Panc1 (cell line): ENCODE measurements around the gene DCC. TPM values are rescaled to one million over a fixed set of nuclear protein-coding genes. Genes with fewer than 3 reads are reported as not detected.

ENCODE experiments used
- ATAC-seq: fragments of 200-7000 bp; cut with Tn5 transposase; 2 replicates; pipeline ENCODE4 v1.9.1; 2020; ENCODE audit warnings: mild to moderate bottlenecking, moderate library complexity
- BruUV-seq: library from RNA; stranded (reverse); fragments of 400-500 nt; replicated peaks from 2 replicates; lab custom pipeline; 2021; lab: Mats Ljungman, UMichigan
- CTCF ChIA-PET: fragments of 300-600 bp; sonication (Branson Sonifier 250); formaldehyde crosslinking; loops from one replicate; lab custom pipeline; 2022; ENCODE audit warnings: antibody characterized with exemption; lab: Charles Lee
- POLR2A ChIA-PET: fragments of 300-600 bp; sonication (Branson Sonifier 250); formaldehyde crosslinking; loops from one replicate; lab custom pipeline; 2022; ENCODE audit warnings: antibody characterized with exemption; lab: Charles Lee
- DNase-seq: peaks from one replicate; pipeline ENCODE4 v3.0.0-alpha.2; 2010; ENCODE audit warnings: low read depth, low spot score
- H3K27ac ChIP-seq: 2 replicates; pipeline ENCODE4 v1.5.1; 2011; ENCODE audit warnings: mild to moderate bottlenecking, low read length, inconsistent platforms
- H3K27me3 ChIP-seq: fragments of 200-500 bp; sonication (Bioruptor generic); 2 replicates; pipeline ENCODE4 v1.6.0; 2014; ENCODE audit warnings: low read length, inconsistent platforms; ENCODE audit not compliant: control insufficient read depth, insufficient read depth
- H3K36me3 ChIP-seq: fragments of 200-500 bp; sonication (Bioruptor generic); 2 replicates; pipeline ENCODE4 v1.5.1; 2014; ENCODE audit warnings: inconsistent platforms, mild to moderate bottlenecking, low read length, moderate library complexity; ENCODE audit not compliant: control insufficient read depth, insufficient read depth
- H3K4me1 ChIP-seq: 2 replicates; pipeline ENCODE4 v1.5.1; 2011; ENCODE audit warnings: inconsistent platforms, mild to moderate bottlenecking, low read length, moderate library complexity; ENCODE audit not compliant: control insufficient read depth, insufficient read depth
- H3K4me3 ChIP-seq, 2 experiments: 2 replicates each; pipeline ENCODE4 v1.5.1; 2011 to 2012; ENCODE audit warnings: low read depth in 2 of 2, low read length in 2 of 2, mild to moderate bottlenecking in 2 of 2, inconsistent platforms in 1 of 2, moderate library complexity in 1 of 2
- H3K9me3 ChIP-seq: fragments of 200-500 bp; sonication (Bioruptor generic); 2 replicates; pipeline ENCODE4 v1.5.1; 2014; ENCODE audit warnings: low read depth, mild to moderate bottlenecking, inconsistent platforms, low read length, moderate library complexity; ENCODE audit not compliant: control insufficient read depth, insufficient read depth
- POLR2AphosphoS5 ChIP-seq: IDR thresholded peaks from 2 replicates; pipeline ENCODE4 v1.6.1; 2012; ENCODE audit warnings: mild to moderate bottlenecking, low read depth, low read length, moderate library complexity
- SIN3A ChIP-seq: IDR thresholded peaks from 2 replicates; pipeline ENCODE4 v1.6.1; 2012; ENCODE audit warnings: low read depth, mild to moderate bottlenecking, low read length, moderate library complexity, borderline replicate concordance; ENCODE audit not compliant: insufficient read depth
- TCF7L2 ChIP-seq: IDR thresholded peaks from 2 replicates; pipeline ENCODE4 v1.6.1; 2011; ENCODE audit warnings: mild to moderate bottlenecking, low read depth, low read length, inconsistent platforms
- in situ Hi-C: cut with HindIII; loops from 2 replicates; pipeline ENCODE4 v1.10.0; 2016; ENCODE audit warnings: low sequenced_read_pairs, low pct_unique_long_range_greater_than_20kb
- intact Hi-C: fragments of 100-400 bp; cut with micrococcal nuclease; formaldehyde crosslinking; loops from one replicate; pipeline ENCODE4 v1.10.0; 2022; ENCODE audit not compliant: unreplicated experiment
- total RNA-seq: library from RNA; stranded (reverse); gene quantifications from one replicate; pipeline ENCODE4 v1.2.1, GENCODE V29; 2021; ENCODE audit not compliant: unreplicated experiment
- TF ChIP-seq, protein P1 (sequence below), 2 experiments: IDR thresholded peaks; 2 replicates each; pipeline ENCODE4 v1.6.1; 2011 to 2012; ENCODE audit warnings: low read depth in 2 of 2, control low read depth in 1 of 2, low read length in 1 of 2, mild to moderate bottlenecking in 1 of 2, moderate library complexity in 1 of 2; ENCODE audit not compliant: insufficient read depth in 1 of 2
- TF ChIP-seq, protein P2 (sequence below): fragments of 450-650 bp; IDR thresholded peaks from 2 replicates; pipeline ENCODE4 v1.5.1; 2017; ENCODE audit warnings: mild to moderate bottlenecking

The DCC gene
- total RNA-seq, 1 experiment from 2014 or later = not detected

DNA sequence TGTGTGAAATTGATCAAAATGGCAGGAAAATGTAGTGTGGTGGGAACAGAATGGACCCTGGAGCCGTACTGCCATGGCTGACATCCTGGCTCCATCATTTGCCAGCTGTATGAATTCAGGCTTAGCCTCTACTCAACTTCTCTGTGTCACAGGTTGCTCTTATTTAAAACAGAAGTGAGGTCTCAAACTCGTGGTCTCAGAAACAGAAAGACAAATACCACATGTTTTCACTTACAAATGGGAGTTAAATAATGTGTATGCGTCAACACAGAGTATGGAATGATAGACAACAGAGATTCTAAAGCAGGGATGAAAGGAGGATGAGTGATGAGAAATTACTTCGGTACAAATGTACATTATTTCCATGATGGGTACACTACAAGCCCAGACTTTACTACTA is 227.4 kb downstream of the DCC start:
- DNase-seq (no peak), ATAC-seq (no peak)
- ChIA-PET POLR2A (no interaction called here), CTCF (no interaction called here)
- H3K9me3 ChIP-seq = no peaks in the 10 kb centered on the region
- no peak overlapping the region for H3K27ac ChIP-seq
- intact Hi-C loops = no loop called here
- BruUV-seq = no TSS peak
- in situ Hi-C loops = no loop called here
- no peak overlapping the region for H3K4me3 ChIP-seq
- no peaks in the 10 kb centered on the region for H3K36me3 ChIP-seq
- H3K27me3 ChIP-seq = no peaks in the 10 kb centered on the region
- H3K4me1 ChIP-seq = no peaks in the 10 kb centered on the region
- no peak for TF ChIP-seq POLR2AphosphoS5

DNA sequence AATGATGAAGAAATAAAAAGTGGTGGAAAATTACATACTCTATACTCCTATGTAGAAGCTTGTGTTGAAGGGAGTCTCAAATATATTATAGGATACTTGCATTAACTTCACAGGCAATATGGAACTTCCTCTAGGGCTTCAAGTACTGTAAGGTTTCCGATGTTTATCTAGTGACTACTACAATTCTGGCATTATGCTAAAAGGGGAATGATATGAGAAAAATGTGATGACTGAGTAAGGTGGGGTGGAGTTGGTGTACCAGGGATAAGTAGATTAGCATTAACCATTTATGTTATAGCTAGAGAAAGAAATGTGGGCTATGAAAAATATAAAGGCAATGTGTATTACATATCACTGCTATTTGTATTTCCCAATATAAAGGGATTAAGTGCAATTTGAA is 229.5 kb downstream of the DCC start:
- no peaks in the 10 kb centered on the region for H3K36me3 ChIP-seq
- H3K27me3 ChIP-seq = no peaks in the 10 kb centered on the region
- ATAC-seq (no peak), DNase-seq (no peak)
- no peak overlapping the region for H3K4me3 ChIP-seq
- BruUV-seq = no TSS peak
- TF ChIP-seq TCF7L2 = no peak
- no peak for TF ChIP-seq SIN3A
- TF ChIP-seq, protein P1, sequence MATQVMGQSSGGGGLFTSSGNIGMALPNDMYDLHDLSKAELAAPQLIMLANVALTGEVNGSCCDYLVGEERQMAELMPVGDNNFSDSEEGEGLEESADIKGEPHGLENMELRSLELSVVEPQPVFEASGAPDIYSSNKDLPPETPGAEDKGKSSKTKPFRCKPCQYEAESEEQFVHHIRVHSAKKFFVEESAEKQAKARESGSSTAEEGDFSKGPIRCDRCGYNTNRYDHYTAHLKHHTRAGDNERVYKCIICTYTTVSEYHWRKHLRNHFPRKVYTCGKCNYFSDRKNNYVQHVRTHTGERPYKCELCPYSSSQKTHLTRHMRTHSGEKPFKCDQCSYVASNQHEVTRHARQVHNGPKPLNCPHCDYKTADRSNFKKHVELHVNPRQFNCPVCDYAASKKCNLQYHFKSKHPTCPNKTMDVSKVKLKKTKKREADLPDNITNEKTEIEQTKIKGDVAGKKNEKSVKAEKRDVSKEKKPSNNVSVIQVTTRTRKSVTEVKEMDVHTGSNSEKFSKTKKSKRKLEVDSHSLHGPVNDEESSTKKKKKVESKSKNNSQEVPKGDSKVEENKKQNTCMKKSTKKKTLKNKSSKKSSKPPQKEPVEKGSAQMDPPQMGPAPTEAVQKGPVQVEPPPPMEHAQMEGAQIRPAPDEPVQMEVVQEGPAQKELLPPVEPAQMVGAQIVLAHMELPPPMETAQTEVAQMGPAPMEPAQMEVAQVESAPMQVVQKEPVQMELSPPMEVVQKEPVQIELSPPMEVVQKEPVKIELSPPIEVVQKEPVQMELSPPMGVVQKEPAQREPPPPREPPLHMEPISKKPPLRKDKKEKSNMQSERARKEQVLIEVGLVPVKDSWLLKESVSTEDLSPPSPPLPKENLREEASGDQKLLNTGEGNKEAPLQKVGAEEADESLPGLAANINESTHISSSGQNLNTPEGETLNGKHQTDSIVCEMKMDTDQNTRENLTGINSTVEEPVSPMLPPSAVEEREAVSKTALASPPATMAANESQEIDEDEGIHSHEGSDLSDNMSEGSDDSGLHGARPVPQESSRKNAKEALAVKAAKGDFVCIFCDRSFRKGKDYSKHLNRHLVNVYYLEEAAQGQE (IDR thresholded peaks at IDR 0.05; ENCODE audit: insufficient read depth in 1 of 2, low read depth in 2 of 2, low read length in 1 of 2) = no peak
- no peak for TF ChIP-seq POLR2AphosphoS5
- TF ChIP-seq, protein P2, sequence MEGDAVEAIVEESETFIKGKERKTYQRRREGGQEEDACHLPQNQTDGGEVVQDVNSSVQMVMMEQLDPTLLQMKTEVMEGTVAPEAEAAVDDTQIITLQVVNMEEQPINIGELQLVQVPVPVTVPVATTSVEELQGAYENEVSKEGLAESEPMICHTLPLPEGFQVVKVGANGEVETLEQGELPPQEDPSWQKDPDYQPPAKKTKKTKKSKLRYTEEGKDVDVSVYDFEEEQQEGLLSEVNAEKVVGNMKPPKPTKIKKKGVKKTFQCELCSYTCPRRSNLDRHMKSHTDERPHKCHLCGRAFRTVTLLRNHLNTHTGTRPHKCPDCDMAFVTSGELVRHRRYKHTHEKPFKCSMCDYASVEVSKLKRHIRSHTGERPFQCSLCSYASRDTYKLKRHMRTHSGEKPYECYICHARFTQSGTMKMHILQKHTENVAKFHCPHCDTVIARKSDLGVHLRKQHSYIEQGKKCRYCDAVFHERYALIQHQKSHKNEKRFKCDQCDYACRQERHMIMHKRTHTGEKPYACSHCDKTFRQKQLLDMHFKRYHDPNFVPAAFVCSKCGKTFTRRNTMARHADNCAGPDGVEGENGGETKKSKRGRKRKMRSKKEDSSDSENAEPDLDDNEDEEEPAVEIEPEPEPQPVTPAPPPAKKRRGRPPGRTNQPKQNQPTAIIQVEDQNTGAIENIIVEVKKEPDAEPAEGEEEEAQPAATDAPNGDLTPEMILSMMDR = no peak
- no peaks in the 10 kb centered on the region for H3K9me3 ChIP-seq
- CTCF ChIA-PET = no interaction called here
- in situ Hi-C loops (no loop called here), intact Hi-C loops (no loop called here)
- no peaks in the 10 kb centered on the region for H3K4me1 ChIP-seq
- POLR2A ChIA-PET = no interaction called here
- no peak overlapping the region for H3K27ac ChIP-seq

DNA sequence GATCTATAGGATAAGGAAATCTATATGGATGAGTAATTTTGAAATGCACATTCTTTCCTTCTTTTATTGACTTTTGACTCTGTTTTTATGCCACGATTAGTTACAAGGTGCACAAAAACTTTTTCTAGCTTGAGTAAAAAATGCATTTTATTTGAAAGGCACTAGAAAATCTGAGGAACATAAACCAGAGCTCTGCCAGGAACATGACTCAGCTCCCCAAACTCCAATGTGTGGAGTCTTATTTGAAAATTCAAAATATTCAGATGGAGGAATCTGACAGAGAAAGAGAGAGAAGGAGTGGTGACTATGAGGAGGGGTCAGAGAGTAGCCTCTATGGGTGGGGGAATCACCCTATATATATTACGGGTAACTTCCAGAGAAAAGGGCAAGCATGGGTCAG is 231.0 kb downstream of the DCC start:
- ATAC-seq (no peak), DNase-seq (no peak)
- Histone ChIP-seq H3K27ac (no peak overlapping the region), H3K27me3 (no peaks in the 10 kb centered on the region), H3K4me1 (no peaks in the 10 kb centered on the region), H3K36me3 (no peaks in the 10 kb centered on the region), H3K4me3 (no peak overlapping the region), H3K9me3 (no peaks in the 10 kb centered on the region)
- ChIA-PET POLR2A (no interaction called here), CTCF (no interaction called here)
- intact Hi-C loops (no loop called here), in situ Hi-C loops (no loop called here)
- no TSS peak for BruUV-seq
- TF ChIP-seq TCF7L2 = no peak
- TF ChIP-seq POLR2AphosphoS5 = no peak
- TF ChIP-seq, protein P1 (IDR thresholded peaks at IDR 0.05; ENCODE audit: insufficient read depth in 1 of 2, low read depth in 2 of 2, low read length in 1 of 2) = no peak
- TF ChIP-seq, protein P2 = no peak
- no peak for TF ChIP-seq SIN3A
